DND-41 (cell line): ENCODE results near the gene RBP5.

Source experiments
- ATAC-seq: fragments of 200-7000 bp; cut with Tn5 transposase; 3 replicates; pipeline ENCODE4 v1.9.1; 2021; ENCODE audit warnings: low read depth; ENCODE audit not compliant: insufficient read depth
- DNase-seq: peaks from one replicate; pipeline ENCODE4 v3.0.0-alpha.2; 2020
- H2AFZ ChIP-seq: 2 replicates; pipeline ENCODE4 v1.6.0; 2012; ENCODE audit warnings: low read depth, low read length
- H3K27ac ChIP-seq: 2 replicates; pipeline ENCODE4 v1.5.1; 2012; ENCODE audit warnings: low read length, inconsistent platforms
- H3K27me3 ChIP-seq: fragments of 200-600 bp; sonication (generic); 2 replicates; pipeline ENCODE4 v1.6.0; 2012; ENCODE audit warnings: low read length, mild to moderate bottlenecking, inconsistent platforms; ENCODE audit not compliant: insufficient read depth, poor library complexity
- H3K36me3 ChIP-seq: 2 replicates; pipeline ENCODE4 v1.5.1; 2012; ENCODE audit warnings: low read length, inconsistent platforms; ENCODE audit not compliant: insufficient read depth
- H3K4me1 ChIP-seq: 2 replicates; pipeline ENCODE4 v1.5.1; 2012; ENCODE audit warnings: mild to moderate bottlenecking, low read length; ENCODE audit not compliant: insufficient read depth
- H3K4me2 ChIP-seq: 2 replicates; pipeline ENCODE4 v1.6.0; 2012; ENCODE audit warnings: mild to moderate bottlenecking, moderate library complexity, low read length, inconsistent platforms; ENCODE audit not compliant: insufficient read depth
- H3K4me3 ChIP-seq, 2 experiments: fragments of 200-600 bp in 1 of 2; shearing (Covaris generic) in 1 of 2; 2 replicates each; pipeline ENCODE4 v1.5.1; 2012 to 2016; ENCODE audit warnings: inconsistent platforms in 2 of 2, low read length in 2 of 2, mild to moderate bottlenecking in 2 of 2, low read depth in 1 of 2, moderate library complexity in 1 of 2
- H3K79me2 ChIP-seq: 2 replicates; pipeline ENCODE4 v1.6.0; 2012; ENCODE audit warnings: low read length, inconsistent platforms; ENCODE audit not compliant: insufficient read depth
- H3K9ac ChIP-seq: 2 replicates; pipeline ENCODE4 v1.6.0; 2012; ENCODE audit warnings: low read depth, mild to moderate bottlenecking, inconsistent platforms, low read length, moderate library complexity
- H3K9me3 ChIP-seq: 2 replicates; pipeline ENCODE4 v1.5.1; 2012; ENCODE audit warnings: low read length, moderate library complexity, mild to moderate bottlenecking, inconsistent platforms; ENCODE audit not compliant: insufficient read depth, severe bottlenecking
- H4K20me1 ChIP-seq: 2 replicates; pipeline ENCODE4 v1.6.0; 2012; ENCODE audit warnings: low read length; ENCODE audit not compliant: insufficient read depth
- EZH2 ChIP-seq: IDR thresholded peaks from 3 replicates; pipeline ENCODE4 v1.6.1; 2012; ENCODE audit warnings: borderline replicate concordance, low read depth, mild to moderate bottlenecking, moderate library complexity, low read length, inconsistent platforms; ENCODE audit not compliant: severe bottlenecking
- TF ChIP-seq, protein P1 (sequence below): IDR thresholded peaks from 2 replicates; pipeline ENCODE4 v1.5.1; 2012; ENCODE audit warnings: borderline replicate concordance, low read length, moderate library complexity, mild to moderate bottlenecking; ENCODE audit not compliant: poor library complexity, severe bottlenecking; ENCODE audit errors: extremely low read depth

RBP5 gene

GRCh38 chr12:7129287-7129871 is 690 bp upstream of the RBP5 start:
- Histone ChIP-seq H3K36me3 (peaks cover 12% of the 10 kb centered on the region), H4K20me1 (no peaks in the 10 kb centered on the region), H3K9me3 (no peaks in the 10 kb centered on the region), H3K4me3 (peak overlapping the region; percentile 36 to 73), H3K9ac (peak overlapping the region; percentile 65), H3K4me1 (peaks cover 30% of the 10 kb centered on the region), H2AFZ (peak overlapping the region; percentile 94), H3K27me3 (no peaks in the 10 kb centered on the region), H3K79me2 (peaks cover 4% of the 10 kb centered on the region; the same call in 1 of the 2 replicates), H3K4me2 (peak overlapping the region; percentile 97), H3K27ac (peak overlapping the region; percentile 61; the same call in 1 of the 2 replicates)
- ATAC-seq (no peak), DNase-seq (no peak)
- TF ChIP-seq EZH2, result no peak
- TF ChIP-seq, protein P1, sequence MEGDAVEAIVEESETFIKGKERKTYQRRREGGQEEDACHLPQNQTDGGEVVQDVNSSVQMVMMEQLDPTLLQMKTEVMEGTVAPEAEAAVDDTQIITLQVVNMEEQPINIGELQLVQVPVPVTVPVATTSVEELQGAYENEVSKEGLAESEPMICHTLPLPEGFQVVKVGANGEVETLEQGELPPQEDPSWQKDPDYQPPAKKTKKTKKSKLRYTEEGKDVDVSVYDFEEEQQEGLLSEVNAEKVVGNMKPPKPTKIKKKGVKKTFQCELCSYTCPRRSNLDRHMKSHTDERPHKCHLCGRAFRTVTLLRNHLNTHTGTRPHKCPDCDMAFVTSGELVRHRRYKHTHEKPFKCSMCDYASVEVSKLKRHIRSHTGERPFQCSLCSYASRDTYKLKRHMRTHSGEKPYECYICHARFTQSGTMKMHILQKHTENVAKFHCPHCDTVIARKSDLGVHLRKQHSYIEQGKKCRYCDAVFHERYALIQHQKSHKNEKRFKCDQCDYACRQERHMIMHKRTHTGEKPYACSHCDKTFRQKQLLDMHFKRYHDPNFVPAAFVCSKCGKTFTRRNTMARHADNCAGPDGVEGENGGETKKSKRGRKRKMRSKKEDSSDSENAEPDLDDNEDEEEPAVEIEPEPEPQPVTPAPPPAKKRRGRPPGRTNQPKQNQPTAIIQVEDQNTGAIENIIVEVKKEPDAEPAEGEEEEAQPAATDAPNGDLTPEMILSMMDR, result no peak

DNA sequence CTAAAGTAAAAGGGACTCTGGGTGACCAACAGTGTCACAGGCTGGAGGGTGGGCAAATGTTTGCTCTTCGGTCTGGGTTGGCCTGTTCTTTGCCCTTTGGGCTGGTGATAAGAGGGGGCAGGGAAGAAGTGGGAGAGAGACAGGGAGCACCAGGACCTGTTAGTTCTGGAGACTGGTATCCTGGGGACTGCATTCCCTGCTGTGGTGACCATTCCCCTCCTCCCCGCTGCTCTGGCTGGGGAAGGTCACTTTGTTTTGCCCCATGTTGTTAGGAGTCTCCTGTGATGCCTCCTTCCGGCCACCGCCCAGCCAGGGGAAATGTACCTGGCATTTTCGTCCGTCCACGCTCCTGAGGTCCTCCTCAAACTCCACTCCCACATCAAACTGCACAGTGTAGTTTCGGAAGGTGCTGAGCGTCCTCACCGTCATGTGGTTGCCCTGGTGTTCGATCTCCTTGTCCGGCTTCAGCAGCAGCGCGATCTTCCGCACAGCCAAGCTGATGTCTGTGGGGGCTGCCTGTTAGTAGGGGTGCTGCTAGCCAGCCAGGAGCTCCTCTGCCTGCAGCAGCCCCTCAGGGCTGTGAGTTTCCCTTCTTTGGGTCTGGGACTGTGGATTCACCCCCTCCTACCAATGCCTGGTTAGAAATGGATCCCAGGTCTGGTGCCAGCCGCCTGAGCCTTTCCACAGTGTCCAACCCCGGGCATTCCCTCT is 618 bp downstream of the RBP5 start:
- Histone ChIP-seq H3K36me3 (no peaks in the 10 kb centered on the region), H3K27ac (no peak overlapping the region), H3K4me2 (no peak overlapping the region), H3K79me2 (peaks cover 4% of the 10 kb centered on the region; the same call in 1 of the 2 replicates), H4K20me1 (no peaks in the 10 kb centered on the region), H2AFZ (no peak overlapping the region), H3K27me3 (no peaks in the 10 kb centered on the region), H3K4me1 (peaks cover 30% of the 10 kb centered on the region), H3K9me3 (no peaks in the 10 kb centered on the region), H3K9ac (no peak overlapping the region), H3K4me3 (no peak overlapping the region)
- TF ChIP-seq, protein P1, result no peak
- TF ChIP-seq EZH2, result no peak
- ATAC-seq (no peak), DNase-seq (no peak)

- no peaks in the 10 kb centered on the region for H3K27me3 ChIP-seq
- H3K4me2 ChIP-seq, result no peak overlapping the region
- peaks cover 15% of the 10 kb centered on the region for H3K4me1 ChIP-seq
- H3K4me3 ChIP-seq, result no peak overlapping the region
- H3K9me3 ChIP-seq, result no peaks in the 10 kb centered on the region
- no peaks in the 10 kb centered on the region for H3K36me3 ChIP-seq
- TF ChIP-seq, protein P1, result no peak
- TF ChIP-seq EZH2, result no peak
- H4K20me1 ChIP-seq, result no peaks in the 10 kb centered on the region
- H3K9ac ChIP-seq, result no peak overlapping the region
- H3K27ac ChIP-seq, result no peak overlapping the region
- H3K79me2 ChIP-seq, result no peaks in the 10 kb centered on the region
- no peak overlapping the region for H2AFZ ChIP-seq
- DNase-seq (no peak), ATAC-seq (no peak)
These were observed 3.0 kb downstream of the RBP5 start for GRCh38 chr12:7125632-7126227.
